WTC11 (cell line): ENCODE results near the gene TTLL5.

Experiments used
- ZNF121 ChIP-seq: sonication (generic); formaldehyde crosslinking; IDR thresholded peaks from 2 replicates; pipeline ENCODE4 v1.8.0; 2023; ENCODE audit warnings: missing genetic modification reagents
- TF ChIP-seq, protein P1 (sequence below): fragments of 200-600 bp; IDR thresholded peaks from 2 replicates; pipeline ENCODE4 v1.8.0; 2022; ENCODE audit warnings: antibody characterized with exemption

DNA sequence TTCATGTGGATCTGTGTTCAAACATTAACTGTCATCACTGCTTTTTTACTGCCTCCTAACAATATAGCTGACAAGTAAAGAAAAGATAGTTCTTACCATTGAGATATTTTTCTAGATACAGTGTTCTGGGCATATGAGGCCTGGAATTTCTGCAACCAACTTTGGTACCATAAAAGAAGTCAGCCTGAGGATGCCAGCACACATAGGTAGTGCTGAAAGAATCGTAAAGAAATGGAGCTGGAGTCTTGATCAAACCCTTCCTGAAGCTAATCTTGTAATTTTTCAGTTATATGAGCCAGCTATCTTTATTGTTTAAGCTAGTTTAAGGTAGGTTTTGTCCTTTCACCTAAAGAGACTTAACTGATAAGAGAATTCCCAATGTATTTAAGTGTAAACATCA, 11.7 kb upstream of the TTLL5 start:
- no peak for TF ChIP-seq ZNF121 (CRISPR knock-in tag)
- TF ChIP-seq, protein P1, sequence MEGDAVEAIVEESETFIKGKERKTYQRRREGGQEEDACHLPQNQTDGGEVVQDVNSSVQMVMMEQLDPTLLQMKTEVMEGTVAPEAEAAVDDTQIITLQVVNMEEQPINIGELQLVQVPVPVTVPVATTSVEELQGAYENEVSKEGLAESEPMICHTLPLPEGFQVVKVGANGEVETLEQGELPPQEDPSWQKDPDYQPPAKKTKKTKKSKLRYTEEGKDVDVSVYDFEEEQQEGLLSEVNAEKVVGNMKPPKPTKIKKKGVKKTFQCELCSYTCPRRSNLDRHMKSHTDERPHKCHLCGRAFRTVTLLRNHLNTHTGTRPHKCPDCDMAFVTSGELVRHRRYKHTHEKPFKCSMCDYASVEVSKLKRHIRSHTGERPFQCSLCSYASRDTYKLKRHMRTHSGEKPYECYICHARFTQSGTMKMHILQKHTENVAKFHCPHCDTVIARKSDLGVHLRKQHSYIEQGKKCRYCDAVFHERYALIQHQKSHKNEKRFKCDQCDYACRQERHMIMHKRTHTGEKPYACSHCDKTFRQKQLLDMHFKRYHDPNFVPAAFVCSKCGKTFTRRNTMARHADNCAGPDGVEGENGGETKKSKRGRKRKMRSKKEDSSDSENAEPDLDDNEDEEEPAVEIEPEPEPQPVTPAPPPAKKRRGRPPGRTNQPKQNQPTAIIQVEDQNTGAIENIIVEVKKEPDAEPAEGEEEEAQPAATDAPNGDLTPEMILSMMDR = no peak
